ENCODE data around the gene MB21D2.

Gene MB21D2

GRCh38 chr3:192858849-192859585 lies 58.6 kb downstream of the MB21D2 start:
- Histone ChIP-seq H3K4me1 (ENCODE audit: insufficient read depth, low read length, poor library complexity, severe bottlenecking) (no peaks in the 10 kb centered on the region), H3K79me2 (ENCODE audit: insufficient read depth, low read length) (no peaks in the 10 kb centered on the region), H3K4me3 (ENCODE audit: low read length, poor library complexity, severe bottlenecking) (no peak overlapping the region), H3K9ac (ENCODE audit: low read depth, low read length, poor library complexity, severe bottlenecking) (no peak overlapping the region), H3K36me3 (ENCODE audit: insufficient read depth, low read length) (no peaks in the 10 kb centered on the region), H2AFZ (ENCODE audit: low read length) (no peak overlapping the region), H4K20me1 (ENCODE audit: insufficient read depth, low read length, poor library complexity, severe bottlenecking) (no peaks in the 10 kb centered on the region), H3K9me2 (replicated peaks; ENCODE audit: low read depth, low read length) (no peaks in the 10 kb centered on the region), H3K4me2 (ENCODE audit: low read depth, low read length, poor library complexity, severe bottlenecking) (no peak overlapping the region), H3K27me3 (ENCODE audit: insufficient read depth, low read length, poor library complexity, severe bottlenecking) (no peaks in the 10 kb centered on the region), H3F3A (ENCODE audit: low read depth) (no peaks in the 10 kb centered on the region), H3K9me3 (ENCODE audit: insufficient read depth, low read depth, low read length) (peaks cover 6% of the 10 kb centered on the region; the same call in 1 of the 2 replicates)
- TF ChIP-seq EZH2phosphoT487 (IDR thresholded peaks at IDR 0.05; ENCODE audit: borderline replicate concordance), result no peak
- no peak for TF ChIP-seq CTCF (conservative IDR thresholded peaks at IDR 0.05; ENCODE audit: low read length)

GRCh38 chr3:192857260-192857661 lies 60.4 kb downstream of the MB21D2 start:
- H3K4me2 ChIP-seq (ENCODE audit: low read depth, low read length, poor library complexity, severe bottlenecking), result no peak overlapping the region
- no peaks in the 10 kb centered on the region for H4K20me1 ChIP-seq (ENCODE audit: insufficient read depth, low read length, poor library complexity, severe bottlenecking)
- H3K4me1 ChIP-seq (ENCODE audit: insufficient read depth, low read length, poor library complexity, severe bottlenecking), result no peaks in the 10 kb centered on the region
- H3K27me3 ChIP-seq (ENCODE audit: insufficient read depth, low read length, poor library complexity, severe bottlenecking), result no peaks in the 10 kb centered on the region
- H3K9ac ChIP-seq (ENCODE audit: low read depth, low read length, poor library complexity, severe bottlenecking), result no peak overlapping the region
- no peaks in the 10 kb centered on the region for H3K36me3 ChIP-seq (ENCODE audit: insufficient read depth, low read length)
- TF ChIP-seq CTCF (conservative IDR thresholded peaks at IDR 0.05; ENCODE audit: low read length) (no peak), EZH2phosphoT487 (IDR thresholded peaks at IDR 0.05; ENCODE audit: borderline replicate concordance) (no peak)
- peaks cover 6% of the 10 kb centered on the region; the same call in 1 of the 2 replicates for H3K9me3 ChIP-seq (ENCODE audit: insufficient read depth, low read depth, low read length)
- no peaks in the 10 kb centered on the region for H3K9me2 ChIP-seq (replicated peaks; ENCODE audit: low read depth, low read length)
- no peak overlapping the region for H3K4me3 ChIP-seq (ENCODE audit: low read length, poor library complexity, severe bottlenecking)
- H3K79me2 ChIP-seq (ENCODE audit: insufficient read depth, low read length), result no peaks in the 10 kb centered on the region
- no peak overlapping the region for H2AFZ ChIP-seq (ENCODE audit: low read length)
- no peaks in the 10 kb centered on the region for H3F3A ChIP-seq (ENCODE audit: low read depth)

- Histone ChIP-seq H3K27me3 (ENCODE audit: insufficient read depth, low read length, poor library complexity, severe bottlenecking) (no peaks in the 10 kb centered on the region), H4K20me1 (ENCODE audit: insufficient read depth, low read length, poor library complexity, severe bottlenecking) (no peaks in the 10 kb centered on the region), H3F3A (ENCODE audit: low read depth) (no peaks in the 10 kb centered on the region), H3K36me3 (ENCODE audit: insufficient read depth, low read length) (no peaks in the 10 kb centered on the region), H2AFZ (ENCODE audit: low read length) (no peak overlapping the region), H3K79me2 (ENCODE audit: insufficient read depth, low read length) (no peaks in the 10 kb centered on the region), H3K9me3 (ENCODE audit: insufficient read depth, low read depth, low read length) (peaks cover 6% of the 10 kb centered on the region; the same call in 1 of the 2 replicates), H3K4me3 (ENCODE audit: low read length, poor library complexity, severe bottlenecking) (no peak overlapping the region), H3K4me2 (ENCODE audit: low read depth, low read length, poor library complexity, severe bottlenecking) (no peak overlapping the region), H3K9ac (ENCODE audit: low read depth, low read length, poor library complexity, severe bottlenecking) (no peak overlapping the region), H3K4me1 (ENCODE audit: insufficient read depth, low read length, poor library complexity, severe bottlenecking) (no peaks in the 10 kb centered on the region), H3K9me2 (replicated peaks; ENCODE audit: low read depth, low read length) (no peaks in the 10 kb centered on the region)
- TF ChIP-seq EZH2phosphoT487 (IDR thresholded peaks at IDR 0.05; ENCODE audit: borderline replicate concordance), result no peak
- TF ChIP-seq CTCF (conservative IDR thresholded peaks at IDR 0.05; ENCODE audit: low read length), result no peak
Observed at GRCh38 chr3:192855434-192855833, 62.2 kb downstream of the MB21D2 start.

Measured in Loucy (cell line).